Pancreas (tissue), 10 donors: ENCODE results near the gene ANGEL1. TPM values are rescaled to one million over a fixed set of nuclear protein-coding genes. Genes with fewer than 3 reads are reported as not detected.

ENCODE experiments used
- ATAC-seq, 4 donors: fragments of 200-7000 bp; cut with Tn5 transposase; one replicate each; pipeline versions ENCODE4 v1.8.0 to v1.9.1; 2020; ENCODE audit warnings: mild to moderate bottlenecking in 4 of 4, moderate library complexity in 4 of 4
- DNase-seq, 6 donors: peaks; one replicate each; pipeline ENCODE4 v3.0.0-alpha.2; 2020
- FAIRE-seq: peaks from 2 replicates; lab custom pipeline; 2012; peaks lifted over from hg19 to GRCh38; lab: Jason Lieb, UNC
- H3K27ac ChIP-seq, 4 donors: fragments of 200-600 bp; sonication (generic); 1 replicate in 3 of 4; 2 replicates in 1 of 4; pipeline versions ENCODE4 v1.5.0 to v1.8.0; 2020
- H3K27me3 ChIP-seq, 4 donors: fragments of 200-600 bp; one replicate each; pipeline ENCODE4 v1.8.0; 2021
- H3K36me3 ChIP-seq, 3 donors: fragments of 200-600 bp; sonication (generic) in 1 of 3; one replicate each; pipeline versions ENCODE4 v1.5.0 to v1.8.0; 2020 to 2021
- H3K4me1 ChIP-seq, 3 donors: fragments of 200-600 bp; one replicate each; pipeline ENCODE4 v1.8.0; 2021
- H3K4me3 ChIP-seq, 4 donors: fragments of 200-600 bp; sonication (generic) in 2 of 4; one replicate each; pipeline versions ENCODE4 v1.5.0 to v1.8.0; 2020 to 2021
- H3K9me3 ChIP-seq, 4 donors: fragments of 200-600 bp; one replicate each; pipeline ENCODE4 v1.8.0; 2021
- CTCF ChIP-seq, 4 donors: fragments of 200-600 bp; sonication (generic) in 3 of 4; IDR thresholded peaks; one replicate each; pipeline versions ENCODE4 v1.5.0 to v1.8.0; 2021; ENCODE audit warnings: antibody characterized with exemption in 4 of 4
- WGBS, 2 donors: extraction: QIAGEN DNeasy Blood & Tissue Kit; methylation state at CpG; one replicate each; pipeline ENCODE4 v1.1.7; 2013; 5-methylcytosine and 5-hydroxymethylcytosine counted together
- intact Hi-C, 3 donors: fragments of 100-400 bp; cut with DNase I; formaldehyde crosslinking; loops; one replicate each; pipeline versions ENCODE4 v1.11.1 to v1.14.2; 2022
- polyA plus RNA-seq, 2 donors: library from polyadenylated mRNA; stranded (reverse); fragments of 200-250 nt; gene quantifications; one replicate each; pipeline ENCODE4 v1.2.3, GENCODE V29; 2013
- total RNA-seq, 6 donors: library from RNA; stranded (reverse); fragmentation: NEBNext Ultra II Directional in 4 of 6; extraction: Animal tissue kit (Norgen Biotek cat#: 25700) in 4 of 6; gene quantifications; one replicate each; pipeline versions ENCODE4 v1.2.1 to v1.2.4, GENCODE V29; 2021 to 2023
- donor health status: healthy with polysubstance abuse.
- donor health status: DM: no; HTN: no; CAD: no; lungs with moderate emphysema.
- donor health status: DM: no; HTN: no; CAD: no.
- donor health status: control.
- donor health status: control.
- donor health status: Bipolar disorder and iron deficiency.
- donor health status: DM: yes; HTN: yes; CAD: no.
- donor health status: DM: no; HTN: no; CAD: no.
- donor health status: DM: no; HTN: no; CAD: no.
- donor health status: DM: yes; HTN: yes; CAD: no.

ANGEL1 gene
- total and polyA plus RNA-seq, 8 donors: 25.8 to 40.1 (median 30.5) TPM

- Histone ChIP-seq H3K9me3 (no peaks in the 10 kb centered on the region), H3K27me3 (no peaks in the 10 kb centered on the region), H3K36me3 (no peaks in the 10 kb centered on the region), H3K27ac (peak within 1 kb of the TSS; percentile 79 to 96 (median 86)), H3K4me1 (peaks cover 31 to 46% (median 32%) of the 10 kb centered on the region in 3 donors), H3K4me3 (peak within 1 kb of the TSS in 1 of 4 donors; percentile 47)
- no peak for ATAC-seq
- no peak for TF ChIP-seq CTCF (IDR thresholded peaks at IDR 0.05)
- WGBS, 2 donors: 96% methylated on average over 2 of the region's 2 CpGs
- DNase-seq: peak in 1 of 6 donors; percentile 52
- no peak for FAIRE-seq
- intact Hi-C loops: no loop called here
These were observed 13.4 kb upstream of the ANGEL1 start, which contains the start of gene LRRC74A for GRCh38 chr14:76826122-76826521. Gene LRRC74A, plus strand, starts transcription at chr14:76826408. Its CDS starts 290 bp downstream, at chr14:76826698.

GRCh38 chr14:76820700-76821099 is 8.0 kb upstream of the ANGEL1 start:
- no peak for ATAC-seq
- FAIRE-seq: no peak
- no peaks in the 10 kb centered on the region for H3K27me3 ChIP-seq
- no peaks in the 10 kb centered on the region for H3K9me3 ChIP-seq
- no peak for TF ChIP-seq CTCF (IDR thresholded peaks at IDR 0.05)
- no peak overlapping the region for H3K4me3 ChIP-seq
- DNase-seq: no peak
- 91 to 93% methylated on average over 2 of the region's 2 CpGs for WGBS, 2 donors
- H3K27ac ChIP-seq: no peak overlapping the region
- no peaks in the 10 kb centered on the region for H3K36me3 ChIP-seq
- intact Hi-C loops: no loop called here
- peaks cover 0 to 2% (median 0%) of the 10 kb centered on the region in 3 donors for H3K4me1 ChIP-seq

GRCh38 chr14:76814726-76815645 is 2.3 kb upstream of the ANGEL1 start:
- DNase-seq (no peak), ATAC-seq (no peak), FAIRE-seq (no peak)
- H3K27ac ChIP-seq: no peak overlapping the region
- no peak overlapping the region for H3K4me3 ChIP-seq
- H3K9me3 ChIP-seq: no peaks in the 10 kb centered on the region
- peaks cover 13 to 15% (median 15%) of the 10 kb centered on the region in 3 donors for H3K4me1 ChIP-seq
- no peaks in the 10 kb centered on the region for H3K36me3 ChIP-seq
- intact Hi-C loops: no loop called here
- WGBS, 2 donors: 66 to 67% methylated on average over 7 of the region's 7 CpGs
- no peak for TF ChIP-seq CTCF (IDR thresholded peaks at IDR 0.05)
- no peaks in the 10 kb centered on the region for H3K27me3 ChIP-seq

GRCh38 chr14:76812093-76812421 is 625 bp downstream of the ANGEL1 start:
- Histone ChIP-seq H3K9me3 (no peaks in the 10 kb centered on the region), H3K36me3 (peaks cover 0 to 19% (median 16%) of the 10 kb centered on the region in 3 donors), H3K27ac (peak overlapping the region; percentile 84 to 97 (median 93)), H3K4me3 (peak overlapping the region; percentile 64 to 70 (median 68)), H3K4me1 (peaks cover 17 to 22% (median 19%) of the 10 kb centered on the region in 3 donors), H3K27me3 (no peaks in the 10 kb centered on the region)
- intact Hi-C loops: no loop called here
- ATAC-seq (peak; percentile 12 to 28 (median 16)), DNase-seq (no peak), FAIRE-seq (no peak)
- TF ChIP-seq CTCF (IDR thresholded peaks at IDR 0.05): no peak
- WGBS, 2 donors: 0% methylated on average over 20 of the region's 20 CpGs
